ENCODE results near the gene RNF166. TPM values are rescaled to one million over a fixed set of nuclear protein-coding genes. Genes with fewer than 3 reads are reported as not detected.

Gene RNF166
- total and polyA plus RNA-seq, 2 of the 13 experiments (the other 11 are each of a cell fraction or from before 2014, with no cell fraction given): 21.4 to 23.0 TPM

DNA sequence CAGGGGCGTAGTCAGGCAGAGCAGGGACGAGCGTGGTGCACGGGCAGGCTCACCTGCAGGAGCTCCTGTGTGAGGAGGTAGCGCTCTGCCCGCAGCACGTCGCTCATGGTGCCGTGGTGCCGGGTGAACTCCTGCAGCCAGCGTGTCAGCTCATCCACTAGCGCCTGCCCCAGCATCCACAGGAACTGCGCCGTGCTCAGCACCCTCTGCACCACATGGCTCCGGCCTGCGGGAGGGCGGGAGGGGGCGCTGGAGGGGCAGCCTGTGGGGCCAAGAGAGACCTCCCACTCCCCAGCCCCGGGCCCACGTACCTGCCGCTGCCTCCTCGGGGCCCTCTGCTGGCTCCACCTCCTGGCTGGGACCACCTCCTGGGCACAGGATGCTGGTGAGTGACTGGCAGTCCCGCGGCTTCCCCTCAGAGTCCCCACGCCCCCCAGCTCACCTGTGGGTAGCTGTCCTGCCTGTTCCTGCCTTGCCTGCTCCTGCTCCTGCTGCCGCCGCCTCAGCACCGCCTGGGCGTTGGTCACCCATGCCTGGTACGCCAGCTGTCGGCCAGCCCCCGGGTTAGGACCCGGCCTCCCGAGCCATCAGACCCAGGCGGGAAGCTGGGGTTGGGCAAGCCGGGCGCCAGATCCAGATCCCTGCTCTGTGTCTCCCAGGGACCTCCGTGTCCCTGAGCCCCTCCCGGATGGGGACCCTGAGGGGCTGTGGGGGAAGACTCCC lies 16.7 kb upstream of the RNF166 start:
- WGBS (ENCODE audit: low lambda C conversion rate): 98% methylated on average over 20 of the region's 39 CpGs
- DNase-seq (ENCODE audit: low spot score): no peak
- H3K36me3 ChIP-seq (replicated peaks in 1 of 2; ENCODE audit: control insufficient read depth in 1 of 2, insufficient read depth in 2 of 2, low read length in 2 of 2): peaks cover 73 to 94% of the 10 kb centered on the region in 2 experiments; a peak in 4 of 5 replicates
- no peak overlapping the region for H3K9ac ChIP-seq (ENCODE audit: insufficient read depth, low read depth, low read length)
- no peak overlapping the region for H2AFZ ChIP-seq (ENCODE audit: low read length)
- no peaks in the 10 kb centered on the region for H3K4me1 ChIP-seq (ENCODE audit: insufficient read depth, low read length)
- H3K27ac ChIP-seq (ENCODE audit: extremely low read length, insufficient read depth, low read length): no peak overlapping the region
- H3K4me3 ChIP-seq (replicated peaks in 1 of 3; ENCODE audit: insufficient read depth in 1 of 3, low read depth in 2 of 3, low read length in 3 of 3): no peak overlapping the region
- TF ChIP-seq ZFP1 (CRISPR knock-in tag; IDR thresholded peaks at IDR 0.05): no peak
- TF ChIP-seq SMYD3 (CRISPR knock-in tag; IDR thresholded peaks at IDR 0.05): no peak
- TF ChIP-seq ZNF546 (CRISPR knock-in tag; conservative IDR thresholded peaks at IDR 0.05): no peak
- no peak for TF ChIP-seq ZNF709 (CRISPR knock-in tag; IDR thresholded peaks at IDR 0.05)
- no peak for TF ChIP-seq CHCHD3 (CRISPR knock-in tag; IDR thresholded peaks at IDR 0.05)
- TF ChIP-seq AGO2 (optimal IDR thresholded peaks at IDR 0.05; ENCODE audit: low read depth, low read length): peak; percentile 36
- intact Hi-C loops (cut with micrococcal nuclease; ENCODE audit: unreplicated experiment): no loop called here
- no peaks in the 10 kb centered on the region for H4K20me1 ChIP-seq (ENCODE audit: insufficient read depth, low read length)
- no peak overlapping the region for H3K4me2 ChIP-seq (ENCODE audit: low read depth, low read length)
- no TSS peak for BruUV-seq (replicated peaks)
- no peak; the same call in 2 of the 3 replicates for ATAC-seq
- in situ Hi-C loops (cut with HindIII; ENCODE audit: extremely low pct_ligation_motif_present, low pct_unique_long_range_greater_than_20kb): no loop called here
- ChIA-PET POLR2A (no interaction called here), CTCF (ENCODE audit: low intra/inter-chr PET ratio, low total read pairs) (no interaction called here)
- no peaks in the 10 kb centered on the region for H3K27me3 ChIP-seq (ENCODE audit: control insufficient read depth in 1 of 2, insufficient read depth in 2 of 2, low read length in 2 of 2)
- no peaks in the 10 kb centered on the region for H3K79me2 ChIP-seq (ENCODE audit: insufficient read depth, low read length)
- no peaks in the 10 kb centered on the region for H3K9me3 ChIP-seq (ENCODE audit: low read length)
- no peak for FAIRE-seq

DNA sequence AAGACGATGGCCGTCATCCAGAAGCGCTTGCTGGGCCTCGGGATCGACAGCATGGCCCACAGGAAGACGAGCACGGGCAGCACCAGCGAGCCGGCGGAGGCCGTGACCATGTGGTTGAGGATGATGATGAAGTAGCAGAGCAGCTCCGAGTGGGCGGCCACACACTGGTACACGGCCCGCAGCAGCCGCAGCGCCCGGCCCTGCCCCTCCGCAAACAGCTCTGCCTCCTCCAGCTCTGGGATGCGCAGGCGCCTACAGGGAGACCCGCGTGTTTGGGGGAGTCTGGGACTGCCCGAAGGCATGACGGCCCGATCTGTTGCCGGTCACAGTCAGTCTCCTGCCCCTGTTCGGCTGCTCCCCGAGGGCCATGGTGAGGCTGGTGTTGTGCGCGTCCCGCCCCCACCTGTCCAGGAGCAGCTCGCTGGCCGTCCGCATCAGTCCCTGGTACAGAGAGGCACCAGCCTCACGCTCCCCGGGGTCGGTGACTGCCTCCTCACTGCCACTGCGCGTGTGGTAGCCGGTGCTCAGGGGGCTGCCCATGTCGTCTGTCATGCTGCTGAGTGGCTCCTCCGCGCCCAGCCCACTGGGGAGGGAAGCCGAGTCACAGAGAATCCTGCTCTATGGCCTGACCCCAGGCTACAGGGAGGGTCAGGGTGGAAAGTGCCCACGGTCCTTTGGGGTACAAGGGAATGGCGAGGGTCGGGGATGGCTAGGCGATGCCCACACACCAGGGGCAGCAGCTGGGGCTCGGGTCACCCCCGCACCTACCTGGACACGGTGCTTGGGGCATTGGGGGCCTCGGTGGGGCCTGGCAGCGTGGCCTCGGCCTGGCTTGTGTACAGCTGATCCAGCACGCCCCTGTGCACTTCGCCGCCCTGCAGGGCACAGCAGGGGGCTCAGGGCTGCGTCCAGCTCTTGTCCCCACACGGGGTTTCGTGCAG lies 15.9 kb upstream of the RNF166 start:
- no peaks in the 10 kb centered on the region for H4K20me1 ChIP-seq (ENCODE audit: insufficient read depth, low read length)
- no peak for DNase-seq (ENCODE audit: low spot score)
- H3K36me3 ChIP-seq (replicated peaks in 1 of 2; ENCODE audit: control insufficient read depth in 1 of 2, insufficient read depth in 2 of 2, low read length in 2 of 2): peaks cover 69 to 94% of the 10 kb centered on the region in 2 experiments; a peak in 4 of 5 replicates
- no peaks in the 10 kb centered on the region for H3K4me1 ChIP-seq (ENCODE audit: insufficient read depth, low read length)
- no peak; the same call in 1 of the 3 replicates for ATAC-seq
- H3K4me2 ChIP-seq (ENCODE audit: low read depth, low read length): no peak overlapping the region
- no peaks in the 10 kb centered on the region for H3K27me3 ChIP-seq (ENCODE audit: control insufficient read depth in 1 of 2, insufficient read depth in 2 of 2, low read length in 2 of 2)
- H3K9ac ChIP-seq (ENCODE audit: insufficient read depth, low read depth, low read length): no peak overlapping the region
- in situ Hi-C loops (cut with HindIII; ENCODE audit: extremely low pct_ligation_motif_present, low pct_unique_long_range_greater_than_20kb): no loop called here
- no TSS peak for BruUV-seq (replicated peaks)
- no peak overlapping the region for H3K4me3 ChIP-seq (replicated peaks in 1 of 3; ENCODE audit: insufficient read depth in 1 of 3, low read depth in 2 of 3, low read length in 3 of 3)
- ChIA-PET CTCF (ENCODE audit: low intra/inter-chr PET ratio, low total read pairs) (no interaction called here), POLR2A (no interaction called here)
- WGBS (ENCODE audit: low lambda C conversion rate): 97% methylated on average over 41 of the region's 61 CpGs
- no peaks in the 10 kb centered on the region for H3K9me3 ChIP-seq (ENCODE audit: low read length)
- no peak for FAIRE-seq
- intact Hi-C loops (cut with micrococcal nuclease; ENCODE audit: unreplicated experiment): no loop called here
- no peaks in the 10 kb centered on the region for H3K79me2 ChIP-seq (ENCODE audit: insufficient read depth, low read length)
- no peak overlapping the region for H2AFZ ChIP-seq (ENCODE audit: low read length)
- H3K27ac ChIP-seq (ENCODE audit: extremely low read length, insufficient read depth, low read length): no peak overlapping the region
- TF ChIP-seq NFATC3 (CRISPR knock-in tag; IDR thresholded peaks at IDR 0.05) (no peak), AGO2 (optimal IDR thresholded peaks at IDR 0.05; ENCODE audit: low read depth, low read length) (peak; percentile 51), ZNF616 (CRISPR knock-in tag; IDR thresholded peaks at IDR 0.05; ENCODE audit: low read depth) (no peak), ZXDC (CRISPR knock-in tag; IDR thresholded peaks at IDR 0.05) (no peak), HDAC6 (IDR thresholded peaks at IDR 0.05; ENCODE audit: low read depth, low read length) (no peak), EEA1 (CRISPR knock-in tag; IDR thresholded peaks at IDR 0.05; ENCODE audit: borderline replicate concordance) (0 out of 2 replicates have a peak, but pooled peaks have one; percentile 28), RBM22 (optimal IDR thresholded peaks at IDR 0.05; ENCODE audit: low read length) (peak; percentile 65)
